VCaP (cell line): ENCODE results near the gene PSG2.
"Not testable (repeated sequence)": the region's sequence is repeated elsewhere in the genome, so short reads cannot be mapped to it uniquely, and the experiment has no call there.

Source experiments
- H3K27ac ChIP-seq: fragments of 450-650 bp; 2 replicates; pipeline ENCODE4 v1.5.1; 2017
- TF ChIP-seq, protein P1 (sequence below): fragments of 450-650 bp; conservative IDR thresholded peaks from 2 replicates; pipeline ENCODE4 v1.5.1; 2017; ENCODE audit warnings: mild to moderate bottlenecking, moderate library complexity

Gene PSG2

DNA sequence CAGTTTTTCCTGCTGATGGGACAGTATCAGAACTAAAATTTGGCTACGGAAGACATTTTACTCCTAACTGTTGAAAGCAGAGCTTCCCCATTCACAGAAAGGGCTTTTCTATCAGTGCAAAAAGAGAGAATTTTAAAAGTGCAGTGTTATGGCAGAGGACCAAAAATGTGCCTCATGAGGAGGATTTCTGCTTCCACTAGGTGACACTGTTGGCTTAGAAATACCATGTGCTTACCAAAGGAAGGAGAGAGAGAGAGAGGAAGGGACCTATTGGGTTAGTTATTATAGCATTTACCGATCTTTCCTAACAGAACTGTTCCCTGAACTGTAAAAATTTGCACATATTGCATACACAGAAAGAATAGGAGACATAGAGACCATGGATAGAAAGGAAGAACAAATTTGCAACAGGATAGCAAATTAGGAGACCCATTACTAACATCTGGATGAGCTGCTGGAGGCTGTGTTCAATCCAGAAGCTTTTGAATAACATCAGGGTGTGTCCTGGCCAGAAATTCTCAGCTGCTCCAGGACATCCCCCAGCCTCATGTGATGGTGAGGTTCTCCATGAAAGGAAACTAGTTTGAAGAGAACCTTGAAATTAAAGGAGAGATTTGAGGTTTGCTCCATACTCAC is 21.8 kb upstream of the PSG2 start:
- TF ChIP-seq, protein P1, sequence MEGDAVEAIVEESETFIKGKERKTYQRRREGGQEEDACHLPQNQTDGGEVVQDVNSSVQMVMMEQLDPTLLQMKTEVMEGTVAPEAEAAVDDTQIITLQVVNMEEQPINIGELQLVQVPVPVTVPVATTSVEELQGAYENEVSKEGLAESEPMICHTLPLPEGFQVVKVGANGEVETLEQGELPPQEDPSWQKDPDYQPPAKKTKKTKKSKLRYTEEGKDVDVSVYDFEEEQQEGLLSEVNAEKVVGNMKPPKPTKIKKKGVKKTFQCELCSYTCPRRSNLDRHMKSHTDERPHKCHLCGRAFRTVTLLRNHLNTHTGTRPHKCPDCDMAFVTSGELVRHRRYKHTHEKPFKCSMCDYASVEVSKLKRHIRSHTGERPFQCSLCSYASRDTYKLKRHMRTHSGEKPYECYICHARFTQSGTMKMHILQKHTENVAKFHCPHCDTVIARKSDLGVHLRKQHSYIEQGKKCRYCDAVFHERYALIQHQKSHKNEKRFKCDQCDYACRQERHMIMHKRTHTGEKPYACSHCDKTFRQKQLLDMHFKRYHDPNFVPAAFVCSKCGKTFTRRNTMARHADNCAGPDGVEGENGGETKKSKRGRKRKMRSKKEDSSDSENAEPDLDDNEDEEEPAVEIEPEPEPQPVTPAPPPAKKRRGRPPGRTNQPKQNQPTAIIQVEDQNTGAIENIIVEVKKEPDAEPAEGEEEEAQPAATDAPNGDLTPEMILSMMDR, result peak; percentile 51

DNA sequence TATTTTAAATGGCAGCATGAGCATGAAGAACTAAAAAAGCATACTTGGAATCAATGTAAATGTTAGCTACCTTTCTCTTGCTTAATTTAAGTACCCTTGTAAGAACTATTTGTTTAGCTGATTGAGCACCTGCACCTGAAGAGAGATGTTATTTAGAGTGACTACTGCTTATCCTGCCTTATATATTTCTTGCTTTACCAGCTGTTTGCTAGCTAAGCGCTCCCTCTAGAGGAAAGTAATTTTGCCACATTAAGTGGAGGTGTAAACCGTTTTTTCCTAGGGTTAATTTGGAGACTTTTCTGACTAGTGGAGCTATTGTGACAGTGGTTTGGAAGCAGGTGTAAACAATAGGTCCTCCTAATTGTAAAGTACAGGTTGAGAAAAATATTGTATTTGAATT is 19.4 kb upstream of the PSG2 start:
- TF ChIP-seq, protein P1, result no peak
- H3K27ac ChIP-seq, result no peak overlapping the region

More for the DNA sequence above, 21.8 kb upstream of the PSG2 start:
- H3K27ac ChIP-seq, result not testable (repeated sequence)

- not testable (repeated sequence) for H3K27ac ChIP-seq
These were observed 15.9 kb upstream of the PSG2 start for GRCh38 chr19:43098416-43098815.

DNA sequence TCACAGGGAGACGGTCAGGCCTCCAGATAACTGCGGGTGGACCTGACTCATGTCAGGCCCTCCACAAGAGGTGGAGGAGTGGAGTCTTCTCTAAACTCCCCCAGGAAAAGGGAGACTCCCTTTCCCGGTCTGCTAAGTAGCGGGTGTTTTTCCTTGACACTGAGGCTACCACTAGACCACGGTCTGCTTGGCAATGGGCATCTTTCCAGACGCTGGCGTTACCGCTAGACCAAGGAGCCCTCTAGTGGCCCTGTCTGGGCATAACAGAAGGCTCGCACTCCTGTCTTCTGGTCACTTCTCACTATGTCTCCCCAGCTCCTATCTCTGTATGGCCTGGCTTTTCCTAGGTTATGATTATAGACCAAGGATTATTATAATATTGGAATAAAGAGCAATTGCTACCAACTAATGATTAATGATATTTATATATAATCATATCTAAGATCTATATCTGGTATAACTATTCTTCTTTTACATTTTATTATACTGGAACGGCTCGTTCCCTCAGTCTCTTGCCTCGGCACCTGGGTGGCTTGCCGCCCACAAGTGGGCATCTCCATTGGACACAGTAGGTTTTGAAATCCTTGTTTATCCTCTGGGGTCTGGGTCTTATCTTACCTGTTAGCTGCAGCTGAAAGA is 5.3 kb upstream of the PSG2 start:
- H3K27ac ChIP-seq, result not testable (repeated sequence)
- TF ChIP-seq, protein P1, result peak; percentile 85

- H3K27ac ChIP-seq, result not testable (repeated sequence)
These were observed 3.5 kb upstream of the PSG2 start for GRCh38 chr19:43085796-43086530.

GRCh38 chr19:43084196-43084832 is 1.8 kb upstream of the PSG2 start:
- H3K27ac ChIP-seq, result not testable (repeated sequence)
- TF ChIP-seq, protein P1, result peak; percentile 68

GRCh38 chr19:43083721-43084120 is 1.2 kb upstream of the PSG2 start:
- not testable (repeated sequence) for H3K27ac ChIP-seq

DNA sequence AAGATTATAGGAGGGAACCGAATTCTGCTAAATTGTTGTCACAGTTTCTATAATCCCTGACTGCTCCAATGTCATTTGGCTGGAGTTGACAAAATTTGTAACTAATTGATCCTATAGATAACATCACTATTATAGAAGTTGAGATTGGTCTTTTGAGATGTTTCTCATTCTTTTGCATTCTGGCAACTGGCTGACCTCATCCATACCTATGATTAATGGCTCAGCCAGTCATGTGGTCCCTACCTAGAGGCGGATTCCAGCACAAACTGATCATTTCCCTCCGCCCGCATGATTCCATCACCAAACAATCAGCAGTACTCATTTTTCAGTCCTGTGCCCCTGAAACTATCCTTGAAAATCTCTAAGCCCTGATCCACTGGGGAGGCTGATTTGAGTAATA is 4.2 kb downstream of the PSG2 start:
- TF ChIP-seq, protein P1, result no peak
- no peak overlapping the region for H3K27ac ChIP-seq

DNA sequence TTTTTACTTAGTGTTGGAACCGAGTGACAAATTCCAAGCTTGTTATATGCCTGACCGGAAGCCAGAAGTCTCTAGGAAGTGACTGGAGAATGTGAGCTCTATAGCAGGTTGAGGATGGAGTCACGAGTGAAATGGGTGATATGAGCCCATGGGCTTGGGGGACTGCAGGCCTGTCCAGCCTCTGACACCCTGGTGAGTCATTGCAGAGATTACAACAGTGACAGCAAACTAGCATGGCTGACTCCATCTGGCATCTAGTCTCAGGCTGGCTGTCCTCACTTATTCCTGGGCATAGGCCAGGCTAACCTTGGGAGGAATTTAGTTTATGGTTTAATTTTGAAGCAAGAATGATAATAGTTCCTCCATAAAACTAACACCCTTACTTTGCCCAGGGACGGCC is 4.6 kb downstream of the PSG2 start:
- not testable (repeated sequence) for H3K27ac ChIP-seq

DNA sequence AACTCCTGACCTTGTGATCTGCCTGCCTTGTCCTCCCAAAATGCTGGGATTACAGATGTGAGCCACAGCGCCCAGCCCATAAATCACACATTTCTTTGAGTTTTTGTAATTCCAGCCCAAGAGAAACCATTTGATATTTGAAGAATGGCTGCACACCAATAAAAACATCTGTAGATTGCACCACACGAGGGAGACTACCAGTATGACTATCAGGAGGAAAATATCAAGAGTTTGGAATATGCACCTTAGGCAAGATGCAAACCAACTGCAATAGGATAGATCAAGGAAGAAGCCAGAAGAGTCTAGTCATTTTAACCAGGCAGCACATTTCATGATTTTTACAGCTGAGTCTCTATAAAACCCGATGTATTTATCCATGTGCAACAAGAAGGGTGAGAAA is 20.1 kb downstream of the PSG2 start:
- H3K27ac ChIP-seq, result not testable (repeated sequence)

GRCh38 chr19:43061326-43061725 is 21.2 kb downstream of the PSG2 start:
- H3K27ac ChIP-seq, result not testable (repeated sequence)

GRCh38 chr19:43060254-43060653 is 22.2 kb downstream of the PSG2 start:
- H3K27ac ChIP-seq, result not testable (repeated sequence)

DNA sequence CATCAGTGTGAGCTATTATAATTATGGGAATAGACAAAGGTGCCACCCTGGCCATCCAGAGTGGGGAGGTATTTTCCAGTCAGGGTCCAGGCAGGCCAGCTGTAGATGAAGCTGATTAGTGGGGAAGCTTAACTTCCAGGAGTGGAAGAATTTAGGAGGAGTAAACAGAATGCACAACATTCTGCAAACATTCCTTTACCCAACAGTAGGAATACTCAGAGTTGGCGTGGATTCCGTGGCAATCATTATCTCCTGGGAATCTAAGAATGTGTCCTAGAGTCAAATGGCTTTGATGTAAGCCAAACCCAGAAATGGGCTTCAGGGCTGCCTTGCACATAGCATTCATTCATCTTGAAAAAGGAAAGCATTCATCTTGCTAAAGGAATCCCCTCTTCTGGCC is 23.0 kb downstream of the PSG2 start:
- H3K27ac ChIP-seq, result not testable (repeated sequence)

DNA sequence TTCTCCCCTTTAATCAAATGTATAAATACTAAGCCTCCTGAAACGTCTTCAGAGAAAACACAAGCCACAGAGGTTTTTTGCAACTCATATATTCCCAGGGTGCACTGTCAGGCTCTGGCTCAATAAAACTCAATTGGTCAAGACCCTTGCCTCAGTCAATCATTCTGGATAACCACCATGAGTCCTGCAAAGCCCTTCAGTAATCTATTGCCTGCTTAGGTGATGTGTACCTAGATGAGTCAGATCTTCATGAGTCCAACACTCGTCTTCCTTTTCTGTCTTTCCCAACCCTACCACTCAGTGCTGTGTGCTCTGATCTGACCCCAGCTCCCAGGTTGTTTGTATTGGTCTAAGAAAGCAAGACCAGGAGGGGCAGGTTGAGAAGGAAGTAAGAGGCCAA is 24.1 kb downstream of the PSG2 start:
- not testable (repeated sequence) for H3K27ac ChIP-seq
